HepG2 (cell line): Measurements from ENCODE around the gene WDR6. TPM values are rescaled to one million over a fixed set of nuclear protein-coding genes. Genes with fewer than 3 reads are reported as not detected.
A peak's percentile ranks its signal among the peaks of the same experiment; 100 is the strongest.

Experiments
- ATAC-seq: fragments of 200-7000 bp; cut with Tn5 transposase; 3 replicates; pipeline ENCODE4 v1.9.1; 2020; ENCODE audit warnings: mild to moderate bottlenecking, moderate library complexity
- BruUV-seq: library from RNA; stranded (reverse); fragments of 400-500 nt; replicated peaks from 2 replicates; lab custom pipeline; 2021; lab: Mats Ljungman, UMichigan
- CTCF ChIA-PET: fragments of 300-600 bp; formaldehyde crosslinking; extraction: SDS; loops from one replicate; lab custom pipeline; 2021; ENCODE audit warnings: low total read pairs, inconsistent platforms, low intra/inter-chr PET ratio; lab: Yijun Ruan, JAX
- POLR2A ChIA-PET: fragments of 350-600 bp; sonication (Branson Sonifier 250); formaldehyde crosslinking; loops from one replicate; lab custom pipeline; 2020; ENCODE audit warnings: antibody characterized with exemption, inconsistent platforms; lab: Yijun Ruan, JAX
- DNase-seq: peaks from one replicate; pipeline ENCODE4 v3.0.0-alpha.2; 2015; ENCODE audit warnings: low spot score
- FAIRE-seq: peaks from 3 replicates; lab custom pipeline; 2011; peaks lifted over from hg19 to GRCh38; lab: Jason Lieb, UNC
- H2AFZ ChIP-seq: one replicate; pipeline ENCODE4 v1.6.1; 2011; ENCODE audit warnings: low read length, inconsistent platforms
- H3K27ac ChIP-seq: fragments of 300-600 bp; 3 replicates; pipeline ENCODE4 v1.8.0; 2011; ENCODE audit warnings: mixed run types, mild to moderate bottlenecking, mixed read lengths, low read length, inconsistent platforms; ENCODE audit not compliant: insufficient read depth; ENCODE audit errors: extremely low read length
- H3K27me3 ChIP-seq, 2 experiments: fragments of 200-600 bp in 1 of 2; 2 replicates in 1 of 2; 3 replicates in 1 of 2; pipeline versions ENCODE4 v1.6.0 to v1.8.0; 2011; ENCODE audit warnings: low read length in 2 of 2, mild to moderate bottlenecking in 2 of 2, moderate library complexity in 2 of 2, inconsistent platforms in 1 of 2; ENCODE audit not compliant: insufficient read depth in 2 of 2, control insufficient read depth in 1 of 2
- H3K36me3 ChIP-seq, 2 experiments: fragments of 200-600 bp in 1 of 2; replicated peaks in 1 of 2; 2 replicates in 1 of 2; 3 replicates in 1 of 2; pipeline versions ENCODE4 v1.5.1 to v1.8.0; 2011; ENCODE audit warnings: low read length in 2 of 2, inconsistent platforms in 1 of 2; ENCODE audit not compliant: insufficient read depth in 2 of 2, control insufficient read depth in 1 of 2
- H3K4me1 ChIP-seq: 2 replicates; pipeline ENCODE4 v1.5.1; 2012; ENCODE audit warnings: low read length, inconsistent platforms; ENCODE audit not compliant: insufficient read depth
- H3K4me2 ChIP-seq: 2 replicates; pipeline ENCODE4 v1.6.0; 2011; ENCODE audit warnings: low read depth, low read length, inconsistent platforms
- H3K4me3 ChIP-seq, 3 experiments: fragments of 200-600 bp in 1 of 3; sonication (generic), shearing (Covaris generic) in 1 of 3; replicated peaks in 1 of 3; 2 replicates each; pipeline ENCODE4 v1.5.1; 2011 to 2016; ENCODE audit warnings: low read length in 3 of 3, inconsistent platforms in 2 of 3, low read depth in 2 of 3, mild to moderate bottlenecking in 2 of 3, control low read depth in 1 of 3, mixed read lengths in 1 of 3; ENCODE audit not compliant: insufficient read depth in 1 of 3
- H3K79me2 ChIP-seq: one replicate; pipeline ENCODE4 v1.6.1; 2011; ENCODE audit warnings: low read length, inconsistent platforms; ENCODE audit not compliant: insufficient read depth
- H3K9ac ChIP-seq: 2 replicates; pipeline ENCODE4 v1.6.0; 2011; ENCODE audit warnings: mild to moderate bottlenecking, low read depth, low read length, inconsistent platforms; ENCODE audit not compliant: insufficient read depth
- H3K9me3 ChIP-seq: 2 replicates; pipeline ENCODE4 v1.5.1; 2012; ENCODE audit warnings: mild to moderate bottlenecking, low read length
- H4K20me1 ChIP-seq: 2 replicates; pipeline ENCODE4 v1.6.0; 2011; ENCODE audit warnings: inconsistent platforms, mild to moderate bottlenecking, low read length, moderate library complexity; ENCODE audit not compliant: insufficient read depth
- CREM ChIP-seq, 2 experiments: sonication (generic) in 1 of 2; formaldehyde crosslinking in 1 of 2; IDR thresholded peaks; 2 replicates each; pipeline versions ENCODE4 v1.4.0 to v1.6.1; 2016 to 2020; ENCODE audit warnings: antibody characterized with exemption in 1 of 2, mild to moderate bottlenecking in 1 of 2, missing genetic modification reagents in 1 of 2
- FOSL2 ChIP-seq: sonication (generic); formaldehyde crosslinking; IDR thresholded peaks from 2 replicates; pipeline ENCODE4 v1.4.0; 2020; ENCODE audit warnings: missing genetic modification reagents
- PHF8 ChIP-seq: sonication (generic); formaldehyde crosslinking; IDR thresholded peaks from 2 replicates; pipeline ENCODE4 v1.5.0; 2020; ENCODE audit warnings: missing genetic modification reagents
- POLR2AphosphoS5 ChIP-seq: IDR thresholded peaks from 2 replicates; pipeline ENCODE4 v1.6.1; 2012; ENCODE audit warnings: low read depth, low read length
- POLR2G ChIP-seq: fragments of 200-400 bp; formaldehyde crosslinking; IDR thresholded peaks from 2 replicates; pipeline ENCODE4 v1.6.1; 2018; ENCODE audit warnings: mild to moderate bottlenecking, low read depth, low read length, moderate library complexity
- RBM22 ChIP-seq: fragments of 200-400 bp; formaldehyde crosslinking; optimal IDR thresholded peaks from 2 replicates; pipeline ENCODE3; 2017; ENCODE audit warnings: mild to moderate bottlenecking, low read length, moderate library complexity
- SNRNP70 ChIP-seq: fragments of 200-400 bp; formaldehyde crosslinking; IDR thresholded peaks from 2 replicates; pipeline ENCODE4 v1.6.1; 2017; ENCODE audit warnings: mild to moderate bottlenecking, low read depth, low read length, moderate library complexity
- SRSF4 ChIP-seq: fragments of 200-400 bp; formaldehyde crosslinking; IDR thresholded peaks from one replicate; pipeline ENCODE4 v1.6.1; 2018; ENCODE audit warnings: mild to moderate bottlenecking, low read depth, low read length, moderate library complexity; ENCODE audit not compliant: poor library complexity, severe bottlenecking
- STAG1 ChIP-seq: sonication (generic); formaldehyde crosslinking; IDR thresholded peaks from 2 replicates; pipeline ENCODE4 v1.4.0; 2020; ENCODE audit warnings: missing genetic modification reagents
- TBX2 ChIP-seq: sonication (generic); formaldehyde crosslinking; IDR thresholded peaks from 2 replicates; pipeline ENCODE4 v1.5.0; 2020; ENCODE audit warnings: missing genetic modification reagents, mild to moderate bottlenecking, borderline replicate concordance
- ZFX ChIP-seq: sonication (generic); formaldehyde crosslinking; IDR thresholded peaks from 2 replicates; pipeline ENCODE4 v1.4.0; 2020; ENCODE audit warnings: mild to moderate bottlenecking, low read depth, missing genetic modification reagents, moderate library complexity
- ZKSCAN1 ChIP-seq: fragments of 150-350 bp; IDR thresholded peaks from 2 replicates; pipeline ENCODE4 v1.6.1; 2014; ENCODE audit warnings: low read length
- ZNF563 ChIP-seq: sonication (generic); formaldehyde crosslinking; IDR thresholded peaks from 2 replicates; pipeline ENCODE4 v1.8.0; 2022; ENCODE audit warnings: mild to moderate bottlenecking, moderate library complexity, missing genetic modification reagents
- ZNF660 ChIP-seq: sonication (generic); formaldehyde crosslinking; IDR thresholded peaks from 2 replicates; pipeline ENCODE4 v1.5.1; 2020; ENCODE audit warnings: mild to moderate bottlenecking, low read depth, missing genetic modification reagents, borderline replicate concordance
- ZNF777 ChIP-seq: sonication (generic); formaldehyde crosslinking; IDR thresholded peaks from 2 replicates; pipeline ENCODE4 v1.4.0; 2020; ENCODE audit warnings: missing genetic modification reagents
- WGBS: methylation state at CpG from one replicate; pipeline ENCODE4 v1.1.6; 2017; ENCODE audit warnings: low lambda C conversion rate; 5-methylcytosine and 5-hydroxymethylcytosine counted together
- in situ Hi-C: cut with HindIII; loops from 2 replicates; pipeline ENCODE4 v1.10.0; 2017; ENCODE audit warnings: low pct_unique_long_range_greater_than_20kb; ENCODE audit not compliant: extremely low pct_ligation_motif_present
- intact Hi-C: fragments of 100-400 bp; cut with micrococcal nuclease; formaldehyde crosslinking; loops from one replicate; pipeline ENCODE4 v1.10.0; 2022; ENCODE audit not compliant: unreplicated experiment
- polyA plus RNA-seq, 8 experiments: library from polyadenylated mRNA; depleted of rRNA in 3 of 8; stranded (reverse) in 7 of 8; unstranded in 1 of 8; fragments of >200 nt; fragmentation: Illumina TruSeq in 4 of 8; extraction: Trizol in 4 of 8; gene quantifications; 2 replicates each; pipeline versions ENCODE4 v1.2.1 to v1.2.3, GENCODE V29; 2011 to 2016; ENCODE audit warnings: low read depth in 4 of 8, missing spikeins in 1 of 8, mixed read lengths in 1 of 8; ENCODE audit not compliant: insufficient read depth in 1 of 8
- total RNA-seq, 5 experiments: library from RNA; depleted of rRNA; stranded (reverse); fragments of >200 nt; fragmentation: Illumina TruSeq; extraction: Trizol; gene quantifications; 2 replicates each; pipeline ENCODE4 v1.2.3, GENCODE V29; 2016; ENCODE audit warnings: low read depth in 1 of 5
- TF ChIP-seq, protein P1 (sequence below): sonication (generic); formaldehyde crosslinking; IDR thresholded peaks from 2 replicates; pipeline ENCODE4 v1.9.0; 2021; ENCODE audit warnings: missing genetic modification reagents, borderline replicate concordance
- TF ChIP-seq, protein P2 (sequence below): sonication (generic); formaldehyde crosslinking; IDR thresholded peaks from 2 replicates; pipeline ENCODE4 v1.4.0; 2020; ENCODE audit warnings: mild to moderate bottlenecking, missing genetic modification reagents
- TF ChIP-seq, protein P3 (sequence below): IDR thresholded peaks from 2 replicates; pipeline ENCODE4 v1.6.1; 2016

The WDR6 gene
- total and polyA plus RNA-seq, 2 of the 13 experiments (the other 11 are each of a cell fraction or from before 2014, with no cell fraction given): 73.4 to 139 TPM

DNA sequence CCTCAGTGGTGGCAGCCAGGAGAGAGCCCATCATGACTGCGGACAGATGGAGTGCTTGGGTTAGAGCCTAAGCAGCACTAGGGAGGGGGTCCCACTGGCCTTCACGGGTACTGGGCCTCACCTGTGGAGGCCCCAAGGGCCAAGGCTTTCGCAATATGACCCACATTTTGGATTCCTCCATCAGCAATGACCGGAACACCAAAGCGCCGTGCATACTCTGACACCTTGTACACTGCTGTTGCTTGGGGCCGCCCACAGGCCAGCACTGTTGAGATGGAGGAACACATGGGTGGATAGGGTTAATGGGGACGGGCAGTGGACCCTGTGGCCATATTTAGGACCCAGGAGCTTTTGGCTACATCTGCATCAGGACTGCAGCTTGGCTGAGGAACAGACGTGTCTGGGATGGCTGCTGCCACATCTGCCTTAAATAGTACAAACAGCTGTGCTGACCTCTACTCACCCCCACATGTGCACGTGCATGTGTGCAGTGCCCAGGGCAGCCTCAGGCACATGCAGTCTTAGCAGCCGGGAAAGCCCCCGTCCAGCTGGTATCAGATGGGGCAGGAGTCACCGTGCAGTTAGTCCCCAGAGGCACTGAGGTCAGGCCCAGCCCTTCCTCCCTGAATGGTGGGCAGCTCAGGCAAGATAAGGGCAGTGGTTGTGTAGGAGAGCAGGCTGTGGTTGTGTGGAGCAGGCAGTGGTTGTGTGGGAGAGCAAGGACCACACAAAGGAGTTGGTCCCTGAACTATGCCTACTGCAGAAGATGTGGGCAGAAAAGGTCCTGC, 18.0 kb downstream of the WDR6 start:
- ATAC-seq (no peak), FAIRE-seq (no peak), DNase-seq (no peak)
- Histone ChIP-seq H3K9ac (no peak overlapping the region), H4K20me1 (no peaks in the 10 kb centered on the region), H3K27ac (no peak overlapping the region), H3K79me2 (peaks cover 34% of the 10 kb centered on the region), H3K27me3 (no peaks in the 10 kb centered on the region; a peak in 1 of 5 replicates), H3K36me3 (peaks cover 16 to 34% of the 10 kb centered on the region in 2 experiments), H3K4me1 (peaks cover 55% of the 10 kb centered on the region), H3K9me3 (no peaks in the 10 kb centered on the region), H3K4me3 (no peak overlapping the region), H3K4me2 (no peak overlapping the region), H2AFZ (no peak overlapping the region)
- in situ Hi-C loops (no loop called here), intact Hi-C loops (no loop called here)
- WGBS: 91% methylated on average over 7 of the region's 13 CpGs
- CTCF ChIA-PET: no interaction called here
- POLR2A ChIA-PET: interaction anchor here (0.9 to 11.1 kb wide), 3 partner anchors 16 to 476 kb away, joined by 3 to 280 read pairs (median 3); partner anchors contain the start of gene WDR6
- BruUV-seq: no TSS peak
- TF ChIP-seq STAG1: no peak
- TF ChIP-seq ZNF563 (CRISPR knock-in tag): 0 out of 2 replicates have a peak, but pooled peaks have one; percentile 24
- TF ChIP-seq, protein P1, sequence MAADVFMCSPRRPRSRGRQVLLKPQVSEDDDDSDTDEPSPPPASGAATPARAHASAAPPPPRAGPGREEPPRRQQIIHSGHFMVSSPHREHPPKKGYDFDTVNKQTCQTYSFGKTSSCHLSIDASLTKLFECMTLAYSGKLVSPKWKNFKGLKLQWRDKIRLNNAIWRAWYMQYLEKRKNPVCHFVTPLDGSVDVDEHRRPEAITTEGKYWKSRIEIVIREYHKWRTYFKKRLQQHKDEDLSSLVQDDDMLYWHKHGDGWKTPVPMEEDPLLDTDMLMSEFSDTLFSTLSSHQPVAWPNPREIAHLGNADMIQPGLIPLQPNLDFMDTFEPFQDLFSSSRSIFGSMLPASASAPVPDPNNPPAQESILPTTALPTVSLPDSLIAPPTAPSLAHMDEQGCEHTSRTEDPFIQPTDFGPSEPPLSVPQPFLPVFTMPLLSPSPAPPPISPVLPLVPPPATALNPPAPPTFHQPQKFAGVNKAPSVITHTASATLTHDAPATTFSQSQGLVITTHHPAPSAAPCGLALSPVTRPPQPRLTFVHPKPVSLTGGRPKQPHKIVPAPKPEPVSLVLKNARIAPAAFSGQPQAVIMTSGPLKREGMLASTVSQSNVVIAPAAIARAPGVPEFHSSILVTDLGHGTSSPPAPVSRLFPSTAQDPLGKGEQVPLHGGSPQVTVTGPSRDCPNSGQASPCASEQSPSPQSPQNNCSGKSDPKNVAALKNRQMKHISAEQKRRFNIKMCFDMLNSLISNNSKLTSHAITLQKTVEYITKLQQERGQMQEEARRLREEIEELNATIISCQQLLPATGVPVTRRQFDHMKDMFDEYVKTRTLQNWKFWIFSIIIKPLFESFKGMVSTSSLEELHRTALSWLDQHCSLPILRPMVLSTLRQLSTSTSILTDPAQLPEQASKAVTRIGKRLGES (CRISPR knock-in tag): no peak
- TF ChIP-seq PHF8 (CRISPR knock-in tag): no peak
- TF ChIP-seq SRSF4: no peak
- TF ChIP-seq ZKSCAN1: no peak
- no peak for TF ChIP-seq ZNF660 (CRISPR knock-in tag)
- TF ChIP-seq POLR2G: peak; percentile 51
- TF ChIP-seq ZFX: 0 out of 2 replicates have a peak, but pooled peaks have one; percentile 5
- TF ChIP-seq FOSL2 (CRISPR knock-in tag): no peak
- peak; percentile 21; the same call in 1 of the 2 replicates for TF ChIP-seq POLR2AphosphoS5
- TF ChIP-seq, protein P2, sequence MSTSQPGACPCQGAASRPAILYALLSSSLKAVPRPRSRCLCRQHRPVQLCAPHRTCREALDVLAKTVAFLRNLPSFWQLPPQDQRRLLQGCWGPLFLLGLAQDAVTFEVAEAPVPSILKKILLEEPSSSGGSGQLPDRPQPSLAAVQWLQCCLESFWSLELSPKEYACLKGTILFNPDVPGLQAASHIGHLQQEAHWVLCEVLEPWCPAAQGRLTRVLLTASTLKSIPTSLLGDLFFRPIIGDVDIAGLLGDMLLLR: no peak
- TF ChIP-seq ZNF777 (CRISPR knock-in tag): no peak
- TF ChIP-seq RBM22: peak; percentile 48
- TF ChIP-seq, protein P3, sequence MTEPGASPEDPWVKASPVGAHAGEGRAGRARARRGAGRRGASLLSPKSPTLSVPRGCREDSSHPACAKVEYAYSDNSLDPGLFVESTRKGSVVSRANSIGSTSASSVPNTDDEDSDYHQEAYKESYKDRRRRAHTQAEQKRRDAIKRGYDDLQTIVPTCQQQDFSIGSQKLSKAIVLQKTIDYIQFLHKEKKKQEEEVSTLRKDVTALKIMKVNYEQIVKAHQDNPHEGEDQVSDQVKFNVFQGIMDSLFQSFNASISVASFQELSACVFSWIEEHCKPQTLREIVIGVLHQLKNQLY (CRISPR knock-in tag): no peak
- TF ChIP-seq CREM (IDR thresholded peaks at IDR 0.05): no peak
- no peak for TF ChIP-seq CREM (CRISPR knock-in tag; IDR thresholded peaks at IDR 0.05)
- TF ChIP-seq TBX2 (CRISPR knock-in tag): no peak
- TF ChIP-seq SNRNP70: no peak
